Endothelial cell of umbilical vein (primary cell): ENCODE results near the gene TNPO1. TPM values are rescaled to one million over a fixed set of nuclear protein-coding genes. Genes with fewer than 3 reads are reported as not detected.

ENCODE experiments used
- BruUV-seq: library from RNA; stranded (reverse); fragments of 400-500 nt; replicated peaks from 2 replicates; lab custom pipeline; 2021; lab: Mats Ljungman, UMichigan
- CTCF ChIA-PET: fragments of 300-600, 350-600 bp; sonication (Branson Sonifier 250); formaldehyde crosslinking; loops from one replicate; lab custom pipeline; 2021; ENCODE audit warnings: antibody characterized with exemption, inconsistent platforms; lab: Charles Lee
- POLR2A ChIA-PET: fragments of 300-600, 350-600 bp; sonication (Branson Sonifier 250); formaldehyde crosslinking; loops from one replicate; lab custom pipeline; 2021; ENCODE audit warnings: antibody characterized with exemption, inconsistent platforms; lab: Charles Lee
- DNase-seq: peaks from one replicate; pipeline ENCODE4 v3.0.0-alpha.2; 2011; ENCODE audit warnings: low read depth, low spot score
- FAIRE-seq: peaks from 2 replicates; lab custom pipeline; 2011; peaks lifted over from hg19 to GRCh38; lab: Jason Lieb, UNC
- H2AFZ ChIP-seq: 2 replicates; pipeline ENCODE4 v1.6.0; 2012; ENCODE audit warnings: low read depth, low read length, control low read depth, inconsistent platforms
- H3K27ac ChIP-seq: 2 replicates; pipeline ENCODE4 v1.5.1; 2011; ENCODE audit warnings: low read depth, mild to moderate bottlenecking, control low read depth, low read length, moderate library complexity; ENCODE audit not compliant: insufficient read depth
- H3K27me3 ChIP-seq, 2 experiments: 2 replicates each; pipeline versions ENCODE4 v1.6.0 to v1.6.1; 2011; ENCODE audit warnings: low read length in 2 of 2, mixed read lengths in 1 of 2; ENCODE audit not compliant: control insufficient read depth in 2 of 2, insufficient read depth in 2 of 2
- H3K36me3 ChIP-seq, 2 experiments: 2 replicates in 1 of 2; 3 replicates in 1 of 2; pipeline ENCODE4 v1.5.1; 2011; ENCODE audit warnings: low read length in 2 of 2, mild to moderate bottlenecking in 1 of 2, moderate library complexity in 1 of 2; ENCODE audit not compliant: control insufficient read depth in 2 of 2, insufficient read depth in 2 of 2; ENCODE audit errors: extremely low read depth in 1 of 2
- H3K4me1 ChIP-seq: 3 replicates; pipeline ENCODE4 v1.5.1; 2011; ENCODE audit warnings: mild to moderate bottlenecking, low read length; ENCODE audit not compliant: control insufficient read depth, insufficient read depth; ENCODE audit errors: extremely low read depth
- H3K4me2 ChIP-seq: 2 replicates; pipeline ENCODE4 v1.6.1; 2011; ENCODE audit warnings: low read length, control low read depth, mixed read lengths; ENCODE audit not compliant: insufficient read depth
- H3K4me3 ChIP-seq, 3 experiments: fragments of 200-600 bp in 1 of 3; sonication (generic), shearing (Covaris generic) in 1 of 3; replicated peaks in 1 of 3; 2 replicates each; pipeline ENCODE4 v1.5.1; 2011 to 2016; ENCODE audit warnings: control low read depth in 3 of 3, low read length in 3 of 3, mild to moderate bottlenecking in 2 of 3, inconsistent platforms in 1 of 3, low read depth in 1 of 3, moderate library complexity in 1 of 3; ENCODE audit not compliant: insufficient read depth in 1 of 3
- H3K79me2 ChIP-seq: 2 replicates; pipeline ENCODE4 v1.6.0; 2012; ENCODE audit warnings: low read length, inconsistent platforms; ENCODE audit not compliant: control insufficient read depth, insufficient read depth
- H3K9ac ChIP-seq: replicated peaks from 2 replicates; pipeline ENCODE3; 2011; ENCODE audit warnings: low read length, control low read depth; ENCODE audit not compliant: insufficient read depth; ENCODE audit errors: extremely low read depth
- H3K9me1 ChIP-seq: replicated peaks from 3 replicates; pipeline ENCODE4 v1.6.0; 2011; ENCODE audit warnings: mild to moderate bottlenecking, low read length; ENCODE audit not compliant: control insufficient read depth, insufficient read depth; ENCODE audit errors: extremely low read depth
- H3K9me3 ChIP-seq: replicated peaks from 2 replicates; pipeline ENCODE4 v1.5.1; 2012; ENCODE audit warnings: low read length, inconsistent platforms; ENCODE audit not compliant: control insufficient read depth, insufficient read depth
- H4K20me1 ChIP-seq: replicated peaks from 2 replicates; pipeline ENCODE3; 2011; ENCODE audit warnings: mild to moderate bottlenecking, low read length; ENCODE audit not compliant: control insufficient read depth, insufficient read depth; ENCODE audit errors: extremely low read depth
- CTCF ChIP-seq, 2 donors: IDR thresholded peaks; 1 replicate in 1 of 2; 2 replicates in 1 of 2; pipeline ENCODE4 v1.5.1; 2011; ENCODE audit warnings: low read length in 2 of 2, mild to moderate bottlenecking in 2 of 2, moderate library complexity in 2 of 2, control low read depth in 1 of 2, inconsistent platforms in 1 of 2, low read depth in 1 of 2; ENCODE audit not compliant: insufficient read depth in 1 of 2; ENCODE audit errors: extremely low read depth in 1 of 2
- EZH2 ChIP-seq: IDR thresholded peaks from 2 replicates; pipeline ENCODE4 v1.6.1; 2012; ENCODE audit warnings: borderline replicate concordance, low read depth, mild to moderate bottlenecking, moderate library complexity, low read length, inconsistent platforms; ENCODE audit not compliant: severe bottlenecking
- FOS ChIP-seq: IDR thresholded peaks from 2 replicates; pipeline ENCODE4 v1.6.1; 2011; ENCODE audit warnings: mild to moderate bottlenecking, low read length, moderate library complexity, borderline replicate concordance; ENCODE audit not compliant: insufficient read depth
- GATA2 ChIP-seq: IDR thresholded peaks from 2 replicates; pipeline ENCODE4 v1.7.0; 2011; ENCODE audit warnings: low read depth, mild to moderate bottlenecking, moderate library complexity, mixed read lengths, low read length; ENCODE audit not compliant: insufficient read length, insufficient read depth
- JUN ChIP-seq: IDR thresholded peaks from 2 replicates; pipeline ENCODE4 v1.6.1; 2011; ENCODE audit warnings: borderline replicate concordance, low read depth; ENCODE audit not compliant: insufficient read length, insufficient read depth
- MAX ChIP-seq: IDR thresholded peaks from 2 replicates; pipeline ENCODE4 v1.6.1; 2011; ENCODE audit not compliant: insufficient read depth, insufficient read length
- MYC ChIP-seq: IDR thresholded peaks from one replicate; pipeline ENCODE4 v1.6.1; 2011; ENCODE audit warnings: mild to moderate bottlenecking, low read depth, low read length
- POLR2A ChIP-seq: IDR thresholded peaks from 2 replicates; pipeline ENCODE4 v1.6.1; 2012; ENCODE audit warnings: low read depth, mild to moderate bottlenecking, control low read depth, low read length
- POLR2AphosphoS5 ChIP-seq: IDR thresholded peaks from 2 replicates; pipeline ENCODE4 v1.6.1; 2012; ENCODE audit warnings: low read depth, mild to moderate bottlenecking, control low read depth, low read length, moderate library complexity; ENCODE audit not compliant: insufficient read depth
- dilution Hi-C: fragments of 300-500 bp; cut with MboI; formaldehyde crosslinking; loops from one replicate; pipeline ENCODE4 v1.15.0; 2019; ENCODE audit warnings: low sequenced_read_pairs; ENCODE audit not compliant: extremely low pct_ligation_motif_present
- intact Hi-C: fragments of 100-400 bp; cut with micrococcal nuclease; formaldehyde crosslinking; loops from one replicate; pipeline ENCODE4 v1.10.0; 2022
- polyA plus RNA-seq, 4 experiments: library from polyadenylated mRNA; depleted of rRNA in 3 of 4; stranded (reverse) in 3 of 4; unstranded in 1 of 4; fragments of >200 nt; gene quantifications; 2 replicates each; pipeline versions ENCODE4 v1.2.1 to v1.2.3, GENCODE V29; 2011 to 2012; ENCODE audit warnings: missing spikeins in 1 of 4
- total RNA-seq: library from RNA; stranded (reverse); gene quantifications from 2 replicates; pipeline ENCODE4 v1.2.3, GENCODE V29; 2021

The TNPO1 gene
- total and polyA plus RNA-seq, 2 donors (not counting 3 experiments of a cell fraction or from before 2014, with no cell fraction given) = 65.6 to 298 TPM

GRCh38 chr5:72788866-72789505, 27.5 kb upstream of the TNPO1 start:
- H3K4me1 ChIP-seq = no peaks in the 10 kb centered on the region
- H3K9ac ChIP-seq = no peak overlapping the region
- DNase-seq (no peak), FAIRE-seq (no peak)
- no peaks in the 10 kb centered on the region for H3K9me1 ChIP-seq
- H3K9me3 ChIP-seq = no peaks in the 10 kb centered on the region
- intact Hi-C loops = no loop called here
- no peaks in the 10 kb centered on the region for H3K79me2 ChIP-seq
- no peaks in the 10 kb centered on the region for H4K20me1 ChIP-seq
- no TSS peak for BruUV-seq
- CTCF ChIA-PET = no interaction called here
- H3K27ac ChIP-seq = no peak overlapping the region
- H3K27me3 ChIP-seq = no peaks in the 10 kb centered on the region
- no peak for TF ChIP-seq FOS
- no peak for TF ChIP-seq MYC
- no peak for TF ChIP-seq GATA2
- TF ChIP-seq POLR2A = no peak
- TF ChIP-seq MAX = no peak
- TF ChIP-seq CTCF (IDR thresholded peaks at IDR 0.05; ENCODE audit: extremely low read depth in 1 of 2, insufficient read depth in 1 of 2, low read depth in 1 of 2, low read length in 2 of 2) = no peak
- TF ChIP-seq JUN = no peak
- TF ChIP-seq POLR2AphosphoS5 = no peak
- no peak for TF ChIP-seq EZH2
- H2AFZ ChIP-seq = no peak overlapping the region
- H3K4me3 ChIP-seq = no peak overlapping the region
- dilution Hi-C loops = no loop called here
- no peak overlapping the region for H3K4me2 ChIP-seq
- H3K36me3 ChIP-seq = no peaks in the 10 kb centered on the region
- POLR2A ChIA-PET = no interaction called here
